HL-60 (cell line): ENCODE data around the gene MAP4K2.
A peak's percentile ranks its signal among the peaks of the same experiment; 100 is the strongest.

ENCODE experiments used
- DNase-seq, 2 experiments: peaks; one replicate each; pipeline ENCODE4 v3.0.0-alpha.2; 2010 to 2020; ENCODE audit warnings: low read depth in 1 of 2, low spot score in 1 of 2
- H3K27ac ChIP-seq: fragments of 250-450 bp; sonication (Bioruptor Pico); replicated peaks from 2 replicates; pipeline ENCODE4 v1.5.1; 2020; ENCODE audit warnings: mild to moderate bottlenecking, moderate library complexity
- H3K27me3 ChIP-seq: fragments of 250-450 bp; sonication (Bioruptor Pico); 2 replicates; pipeline ENCODE4 v1.5.1; 2021; ENCODE audit warnings: mild to moderate bottlenecking, moderate library complexity; ENCODE audit not compliant: insufficient read depth, poor library complexity, severe bottlenecking
- H3K4me3 ChIP-seq: replicated peaks from 2 replicates; pipeline ENCODE4 v1.5.1; 2011; ENCODE audit warnings: mild to moderate bottlenecking, control low read depth, low read length; ENCODE audit not compliant: insufficient read depth
- GABPA ChIP-seq: IDR thresholded peaks from 2 replicates; pipeline ENCODE4 v1.6.1; 2012; ENCODE audit warnings: low read depth
- POLR2AphosphoS5 ChIP-seq: IDR thresholded peaks from 2 replicates; pipeline ENCODE4 v1.6.1; 2012; ENCODE audit warnings: low read depth
- SPI1 ChIP-seq: IDR thresholded peaks from 2 replicates; pipeline ENCODE4 v1.6.1; 2012; ENCODE audit warnings: low read depth, mild to moderate bottlenecking, borderline replicate concordance
- TF ChIP-seq, protein P1 (sequence below): IDR thresholded peaks from one replicate; pipeline ENCODE4 v1.5.1; 2011; ENCODE audit warnings: low read length, control low read depth, inconsistent platforms; ENCODE audit not compliant: insufficient read depth
- TF ChIP-seq, protein P2 (sequence below): IDR thresholded peaks from 2 replicates; pipeline ENCODE4 v1.6.1; 2012; ENCODE audit warnings: low read depth; ENCODE audit not compliant: insufficient replicate concordance

MAP4K2 gene

DNA sequence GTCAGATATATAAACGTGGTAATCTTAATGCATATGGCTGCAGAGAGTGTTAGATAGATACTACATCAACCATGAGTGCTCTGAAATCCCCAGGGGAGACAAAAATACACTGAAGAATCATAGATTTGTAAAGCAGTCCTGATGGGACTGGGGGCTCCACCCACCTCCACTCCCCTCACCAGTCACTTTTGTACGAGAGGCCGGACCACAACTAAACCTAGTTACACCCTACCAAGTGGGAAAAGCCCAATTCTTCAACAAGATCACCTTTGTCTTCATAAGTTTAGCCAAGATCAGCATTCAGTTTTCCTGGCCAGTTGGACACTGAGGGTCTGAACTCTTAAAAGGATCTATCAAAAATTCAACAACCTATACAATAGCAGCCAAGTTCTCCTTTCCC, 26.1 kb downstream of the MAP4K2 start:
- H3K27ac ChIP-seq = peak overlapping the region; percentile 65
- H3K27me3 ChIP-seq = no peaks in the 10 kb centered on the region
- H3K4me3 ChIP-seq = peak overlapping the region; percentile 80
- no peak for DNase-seq
- TF ChIP-seq, protein P1, sequence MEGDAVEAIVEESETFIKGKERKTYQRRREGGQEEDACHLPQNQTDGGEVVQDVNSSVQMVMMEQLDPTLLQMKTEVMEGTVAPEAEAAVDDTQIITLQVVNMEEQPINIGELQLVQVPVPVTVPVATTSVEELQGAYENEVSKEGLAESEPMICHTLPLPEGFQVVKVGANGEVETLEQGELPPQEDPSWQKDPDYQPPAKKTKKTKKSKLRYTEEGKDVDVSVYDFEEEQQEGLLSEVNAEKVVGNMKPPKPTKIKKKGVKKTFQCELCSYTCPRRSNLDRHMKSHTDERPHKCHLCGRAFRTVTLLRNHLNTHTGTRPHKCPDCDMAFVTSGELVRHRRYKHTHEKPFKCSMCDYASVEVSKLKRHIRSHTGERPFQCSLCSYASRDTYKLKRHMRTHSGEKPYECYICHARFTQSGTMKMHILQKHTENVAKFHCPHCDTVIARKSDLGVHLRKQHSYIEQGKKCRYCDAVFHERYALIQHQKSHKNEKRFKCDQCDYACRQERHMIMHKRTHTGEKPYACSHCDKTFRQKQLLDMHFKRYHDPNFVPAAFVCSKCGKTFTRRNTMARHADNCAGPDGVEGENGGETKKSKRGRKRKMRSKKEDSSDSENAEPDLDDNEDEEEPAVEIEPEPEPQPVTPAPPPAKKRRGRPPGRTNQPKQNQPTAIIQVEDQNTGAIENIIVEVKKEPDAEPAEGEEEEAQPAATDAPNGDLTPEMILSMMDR = no peak
- no peak for TF ChIP-seq POLR2AphosphoS5
- no peak for TF ChIP-seq GABPA
- TF ChIP-seq SPI1 = no peak
- TF ChIP-seq, protein P2, sequence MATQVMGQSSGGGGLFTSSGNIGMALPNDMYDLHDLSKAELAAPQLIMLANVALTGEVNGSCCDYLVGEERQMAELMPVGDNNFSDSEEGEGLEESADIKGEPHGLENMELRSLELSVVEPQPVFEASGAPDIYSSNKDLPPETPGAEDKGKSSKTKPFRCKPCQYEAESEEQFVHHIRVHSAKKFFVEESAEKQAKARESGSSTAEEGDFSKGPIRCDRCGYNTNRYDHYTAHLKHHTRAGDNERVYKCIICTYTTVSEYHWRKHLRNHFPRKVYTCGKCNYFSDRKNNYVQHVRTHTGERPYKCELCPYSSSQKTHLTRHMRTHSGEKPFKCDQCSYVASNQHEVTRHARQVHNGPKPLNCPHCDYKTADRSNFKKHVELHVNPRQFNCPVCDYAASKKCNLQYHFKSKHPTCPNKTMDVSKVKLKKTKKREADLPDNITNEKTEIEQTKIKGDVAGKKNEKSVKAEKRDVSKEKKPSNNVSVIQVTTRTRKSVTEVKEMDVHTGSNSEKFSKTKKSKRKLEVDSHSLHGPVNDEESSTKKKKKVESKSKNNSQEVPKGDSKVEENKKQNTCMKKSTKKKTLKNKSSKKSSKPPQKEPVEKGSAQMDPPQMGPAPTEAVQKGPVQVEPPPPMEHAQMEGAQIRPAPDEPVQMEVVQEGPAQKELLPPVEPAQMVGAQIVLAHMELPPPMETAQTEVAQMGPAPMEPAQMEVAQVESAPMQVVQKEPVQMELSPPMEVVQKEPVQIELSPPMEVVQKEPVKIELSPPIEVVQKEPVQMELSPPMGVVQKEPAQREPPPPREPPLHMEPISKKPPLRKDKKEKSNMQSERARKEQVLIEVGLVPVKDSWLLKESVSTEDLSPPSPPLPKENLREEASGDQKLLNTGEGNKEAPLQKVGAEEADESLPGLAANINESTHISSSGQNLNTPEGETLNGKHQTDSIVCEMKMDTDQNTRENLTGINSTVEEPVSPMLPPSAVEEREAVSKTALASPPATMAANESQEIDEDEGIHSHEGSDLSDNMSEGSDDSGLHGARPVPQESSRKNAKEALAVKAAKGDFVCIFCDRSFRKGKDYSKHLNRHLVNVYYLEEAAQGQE = no peak

DNA sequence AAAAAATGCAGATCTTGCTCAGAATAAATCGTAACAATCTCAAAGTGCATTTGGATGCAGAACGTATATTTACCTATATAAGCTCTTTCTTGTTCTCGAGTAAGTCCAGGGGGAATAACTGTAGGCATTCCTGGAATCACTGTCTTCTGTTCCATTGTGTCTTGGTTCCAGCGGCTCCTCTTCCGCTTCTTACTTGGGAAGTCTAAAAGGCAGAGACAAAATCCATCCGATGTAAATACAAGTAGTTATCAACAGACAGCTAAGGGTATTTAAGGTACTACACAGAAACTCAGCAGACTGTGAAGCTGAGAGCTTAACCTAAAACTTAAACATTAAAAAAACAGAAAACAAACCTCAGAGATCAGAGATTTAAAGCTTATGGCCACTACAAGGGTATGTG, 26.6 kb downstream of the MAP4K2 start:
- DNase-seq = no peak
- Histone ChIP-seq H3K27me3 (no peaks in the 10 kb centered on the region), H3K4me3 (peak overlapping the region; percentile 80), H3K27ac (no peak overlapping the region)
- no peak for TF ChIP-seq GABPA

DNA sequence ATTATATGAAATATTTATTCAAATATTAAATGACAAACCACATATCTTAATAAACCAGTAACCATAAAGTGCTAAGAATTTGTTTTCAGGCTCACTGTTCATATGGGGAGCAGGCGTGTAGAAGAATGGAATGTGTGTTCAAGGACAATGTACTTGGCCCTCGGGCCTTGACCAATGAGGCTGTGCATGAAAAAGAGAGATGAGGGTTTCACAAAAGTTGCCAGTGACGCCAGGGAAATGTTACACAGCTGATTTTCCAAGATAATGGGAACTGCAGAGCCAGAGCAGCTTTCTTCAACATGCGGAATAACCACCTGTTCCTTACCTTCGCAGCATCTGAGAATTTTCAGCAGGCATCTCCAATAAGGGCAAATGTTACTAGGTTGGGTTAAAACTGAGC, 28.9 kb downstream of the MAP4K2 start:
- H3K4me3 ChIP-seq = no peak overlapping the region
- no peak overlapping the region for H3K27ac ChIP-seq
- no peaks in the 10 kb centered on the region for H3K27me3 ChIP-seq
- no peak for TF ChIP-seq SPI1
- DNase-seq = no peak

DNA sequence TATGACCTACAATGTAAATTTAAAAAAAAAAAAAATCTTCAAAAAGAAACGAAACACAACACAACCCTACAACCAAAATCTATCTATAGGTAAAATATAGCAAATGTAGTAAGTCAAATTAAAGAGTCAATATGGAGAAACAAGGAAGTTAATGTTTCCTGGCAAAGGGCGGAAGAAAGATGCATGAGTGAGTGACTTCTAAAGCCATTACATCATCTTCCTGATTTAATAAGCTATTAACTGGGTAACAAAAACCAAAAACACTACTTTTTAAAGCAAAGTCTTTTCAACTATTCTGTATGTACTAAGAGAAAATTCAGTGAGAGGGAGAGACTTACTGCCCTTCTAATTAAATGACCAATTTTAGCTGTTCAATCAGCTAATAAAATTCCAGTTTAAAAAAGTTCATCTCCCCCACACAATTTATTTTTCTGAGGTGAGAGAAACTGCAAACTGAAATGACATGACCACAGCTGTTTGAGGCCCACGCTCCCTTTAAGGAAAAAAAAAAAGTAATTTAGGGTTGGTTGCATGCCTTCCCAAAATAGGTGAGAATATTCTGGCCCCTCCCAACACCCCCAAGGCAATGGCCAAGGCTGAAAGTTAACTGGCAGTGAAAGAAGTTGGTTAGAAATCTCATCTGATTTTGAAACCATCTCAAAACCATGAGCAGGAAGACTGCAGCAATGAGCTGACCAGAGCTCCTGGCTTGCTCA, 30.6 kb downstream of the MAP4K2 start:
- H3K4me3 ChIP-seq = no peak overlapping the region

More for the DNA sequence above, 30.6 kb downstream of the MAP4K2 start:
- Histone ChIP-seq H3K27me3 (no peaks in the 10 kb centered on the region), H3K27ac (peak overlapping the region; percentile 46)
- TF ChIP-seq, protein P1 = no peak
- TF ChIP-seq, protein P2 = no peak
- TF ChIP-seq SPI1 (no peak), GABPA (no peak), POLR2AphosphoS5 (peak; percentile 31; the same call in 1 of the 2 replicates)
- peak in 1 of 2 experiments; percentile 48 for DNase-seq
